Endodermal cell (in vitro differentiated cells): ENCODE measurements around the gene MBP. TPM values are rescaled to one million over a fixed set of nuclear protein-coding genes. Genes with fewer than 3 reads are reported as not detected.
A peak's percentile ranks its signal among the peaks of the same experiment; 100 is the strongest.
"Not testable (repeated sequence)": the region's sequence is repeated elsewhere in the genome, so short reads cannot be mapped to it uniquely, and the experiment has no call there.

Experiments used
- DNase-seq: peaks from one replicate; pipeline ENCODE4 v3.0.0-alpha.2; 2017
- H3K27ac ChIP-seq: 2 replicates; pipeline ENCODE4 v1.5.1; 2013; ENCODE audit warnings: mild to moderate bottlenecking, low read depth, low read length, moderate library complexity
- H3K27me3 ChIP-seq: 2 replicates; pipeline ENCODE4 v1.6.1; 2013; ENCODE audit warnings: mild to moderate bottlenecking, low read length, moderate library complexity; ENCODE audit not compliant: insufficient read depth, control insufficient read depth, poor library complexity, severe bottlenecking
- H3K36me3 ChIP-seq: 2 replicates; pipeline ENCODE4 v1.7.0; 2013; ENCODE audit warnings: mild to moderate bottlenecking, low read length, moderate library complexity; ENCODE audit not compliant: control insufficient read depth, insufficient read depth
- H3K4me1 ChIP-seq: one replicate; pipeline ENCODE4 v1.7.0; 2013; ENCODE audit warnings: low read length; ENCODE audit not compliant: control insufficient read depth, insufficient read depth
- H3K4me3 ChIP-seq: 2 replicates; pipeline ENCODE4 v1.5.1; 2013; ENCODE audit warnings: mild to moderate bottlenecking, low read length, moderate library complexity
- H3K9ac ChIP-seq: 2 replicates; pipeline ENCODE4 v1.6.1; 2013; ENCODE audit warnings: mild to moderate bottlenecking, low read length, moderate library complexity; ENCODE audit not compliant: poor library complexity, severe bottlenecking; ENCODE audit errors: extremely low read depth
- H3K9me3 ChIP-seq: 2 replicates; pipeline ENCODE4 v1.6.1; 2013; ENCODE audit warnings: mild to moderate bottlenecking, low read length, moderate library complexity; ENCODE audit not compliant: control insufficient read depth
- H3K27ac Mint-ChIP-seq: 2 replicates; pipeline ENCODE4 v1.8.0; 2020; ENCODE audit warnings: mixed read lengths
- H3K27me3 Mint-ChIP-seq: 2 replicates; pipeline ENCODE4 v1.8.0; 2021; ENCODE audit warnings: mild to moderate bottlenecking, mixed read lengths; ENCODE audit not compliant: insufficient read depth
- H3K36me3 Mint-ChIP-seq: 2 replicates; pipeline ENCODE4 v1.8.0; 2020; ENCODE audit warnings: low read depth, mixed read lengths
- H3K4me1 Mint-ChIP-seq: 2 replicates; pipeline ENCODE4 v1.8.0; 2020; ENCODE audit warnings: mixed read lengths
- H3K4me3 Mint-ChIP-seq: 2 replicates; pipeline ENCODE4 v1.8.0; 2020; ENCODE audit warnings: mild to moderate bottlenecking, moderate library complexity, mixed read lengths
- H3K9me3 Mint-ChIP-seq: 2 replicates; pipeline ENCODE4 v1.8.0; 2020; ENCODE audit warnings: mild to moderate bottlenecking, mixed read lengths
- WGBS, 2 experiments: methylation state at CpG; one replicate each; pipeline versions ENCODE4 v1.1.5 to v1.1.7; 2013; ENCODE audit warnings: missing lambda C conversion rate in 2 of 2, mixed read lengths in 1 of 2; ENCODE audit not compliant: insufficient coverage in 1 of 2, insufficient read length in 1 of 2; 5-methylcytosine and 5-hydroxymethylcytosine counted together
- total RNA-seq, 2 donors: library from RNA; stranded (reverse); fragmentation: NEBNext Ultra II Directional in 1 of 2; extraction: Animal tissue kit (Norgen Biotek cat#: 25700) in 1 of 2; gene quantifications; 2 replicates in 1 of 2; 3 replicates in 1 of 2; pipeline ENCODE4 v1.2.1, GENCODE V29; 2021
- TF ChIP-seq, protein P1 (sequence below): fragments of 200-600 bp; sonication (generic); conservative IDR thresholded peaks from 2 replicates; pipeline ENCODE4 v1.5.0; 2021; ENCODE audit warnings: antibody characterized with exemption, mild to moderate bottlenecking

The MBP gene
- total RNA-seq, 2 donors from 2014 or later, result 16.3 to 19.0 TPM

DNA sequence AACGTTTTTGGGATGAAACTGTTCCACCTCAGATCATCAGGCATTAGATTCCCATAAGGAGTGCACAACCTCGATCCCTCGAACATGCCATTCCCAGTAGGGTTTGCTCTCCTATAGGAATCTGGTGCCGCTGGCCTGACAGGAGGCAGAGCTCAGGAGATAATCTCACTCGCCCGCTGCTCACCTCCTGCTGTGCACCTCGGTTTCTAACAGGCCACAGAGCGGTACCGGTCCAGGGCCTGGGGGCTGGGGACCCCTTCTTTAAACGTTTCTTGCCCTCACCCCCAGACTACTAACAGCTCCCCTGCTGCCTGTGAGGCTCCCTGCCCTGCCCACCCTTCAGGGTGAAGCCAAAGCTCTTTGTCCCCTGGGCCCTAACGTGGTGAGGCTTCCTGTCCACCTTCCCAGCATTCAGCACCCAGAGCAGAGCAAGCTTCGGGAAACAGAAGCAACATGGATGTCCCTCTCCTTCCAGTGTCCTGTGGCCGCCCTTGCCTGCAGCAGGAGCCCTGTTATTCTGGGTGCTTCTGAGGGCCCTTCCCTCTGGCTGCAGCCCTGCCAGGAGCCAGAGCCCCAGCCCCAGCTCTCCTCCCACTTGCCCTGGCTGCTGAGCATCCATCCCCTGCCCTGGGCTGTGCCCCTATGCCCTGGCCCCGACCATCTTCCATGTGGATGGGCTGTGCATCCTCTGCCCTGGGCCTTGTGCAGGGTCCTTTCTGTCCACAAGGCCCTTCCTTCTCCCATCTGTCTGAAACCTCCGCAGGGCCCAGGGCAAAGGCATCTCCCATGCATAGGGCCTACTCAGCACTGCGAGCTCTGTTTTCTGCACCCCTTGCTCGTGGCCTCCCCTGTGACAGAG lies 140.1 kb downstream of the MBP start:
- Histone ChIP-seq H3K9me3 (no peaks in the 10 kb centered on the region), H3K4me1 (peaks cover 3% of the 10 kb centered on the region), H3K36me3 (no peaks in the 10 kb centered on the region), H3K4me3 (no peak overlapping the region), H3K27ac (no peak overlapping the region), H3K27me3 (no peaks in the 10 kb centered on the region), H3K9ac (no peak overlapping the region)
- H3K9me3 Mint-ChIP-seq, result no peaks in the 10 kb centered on the region
- H3K36me3 Mint-ChIP-seq, result no peaks in the 10 kb centered on the region
- no peak overlapping the region for H3K27ac Mint-ChIP-seq
- H3K27me3 Mint-ChIP-seq, result peaks cover 3% of the 10 kb centered on the region
- peak; percentile 58 for DNase-seq
- no peak overlapping the region for H3K4me3 Mint-ChIP-seq
- 71 to 75% methylated on average over 5 to 17 of the region's 17 CpGs for WGBS, 2 experiments
- TF ChIP-seq, protein P1, sequence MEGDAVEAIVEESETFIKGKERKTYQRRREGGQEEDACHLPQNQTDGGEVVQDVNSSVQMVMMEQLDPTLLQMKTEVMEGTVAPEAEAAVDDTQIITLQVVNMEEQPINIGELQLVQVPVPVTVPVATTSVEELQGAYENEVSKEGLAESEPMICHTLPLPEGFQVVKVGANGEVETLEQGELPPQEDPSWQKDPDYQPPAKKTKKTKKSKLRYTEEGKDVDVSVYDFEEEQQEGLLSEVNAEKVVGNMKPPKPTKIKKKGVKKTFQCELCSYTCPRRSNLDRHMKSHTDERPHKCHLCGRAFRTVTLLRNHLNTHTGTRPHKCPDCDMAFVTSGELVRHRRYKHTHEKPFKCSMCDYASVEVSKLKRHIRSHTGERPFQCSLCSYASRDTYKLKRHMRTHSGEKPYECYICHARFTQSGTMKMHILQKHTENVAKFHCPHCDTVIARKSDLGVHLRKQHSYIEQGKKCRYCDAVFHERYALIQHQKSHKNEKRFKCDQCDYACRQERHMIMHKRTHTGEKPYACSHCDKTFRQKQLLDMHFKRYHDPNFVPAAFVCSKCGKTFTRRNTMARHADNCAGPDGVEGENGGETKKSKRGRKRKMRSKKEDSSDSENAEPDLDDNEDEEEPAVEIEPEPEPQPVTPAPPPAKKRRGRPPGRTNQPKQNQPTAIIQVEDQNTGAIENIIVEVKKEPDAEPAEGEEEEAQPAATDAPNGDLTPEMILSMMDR, result no peak
- peaks cover 14% of the 10 kb centered on the region for H3K4me1 Mint-ChIP-seq

DNA sequence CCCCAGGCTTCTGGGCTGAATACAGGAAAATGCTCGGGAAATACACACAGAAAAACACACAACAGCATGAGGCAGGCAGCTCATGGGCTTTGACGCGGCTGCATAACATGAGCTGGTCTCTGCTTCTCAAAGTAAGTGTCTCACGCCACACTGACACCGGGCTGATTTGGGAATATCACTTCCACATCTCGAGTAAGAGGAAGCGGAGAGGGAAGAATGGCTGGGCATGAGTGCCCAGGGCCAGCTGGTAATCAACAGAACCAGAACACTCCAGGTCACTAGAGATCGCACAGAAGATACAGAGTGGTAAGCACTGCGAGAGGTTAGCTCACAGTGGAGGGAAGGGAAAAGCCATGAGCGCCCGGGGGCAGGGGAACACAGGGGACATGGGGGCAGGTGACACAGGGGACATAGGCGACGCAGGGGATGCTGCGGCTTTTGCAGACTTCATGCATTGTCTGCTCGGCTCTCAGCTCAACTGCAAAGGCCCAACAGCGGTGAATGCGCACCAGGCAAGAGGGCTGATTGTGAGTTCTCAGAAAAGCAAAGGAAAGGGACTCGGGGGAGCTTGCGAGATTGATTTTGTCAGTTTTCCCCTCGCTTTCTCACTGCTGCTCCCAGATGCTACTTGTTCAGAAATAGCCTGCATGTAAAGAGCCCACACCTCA lies 141.4 kb downstream of the MBP start:
- no peak overlapping the region for H3K27ac Mint-ChIP-seq
- TF ChIP-seq, protein P1, result no peak
- H3K9me3 Mint-ChIP-seq, result no peaks in the 10 kb centered on the region
- Histone ChIP-seq H3K27me3 (no peaks in the 10 kb centered on the region), H3K4me3 (no peak overlapping the region), H3K27ac (no peak overlapping the region), H3K9ac (no peak overlapping the region), H3K36me3 (no peaks in the 10 kb centered on the region), H3K4me1 (peaks cover 3% of the 10 kb centered on the region), H3K9me3 (no peaks in the 10 kb centered on the region)
- H3K27me3 Mint-ChIP-seq, result peaks cover 3% of the 10 kb centered on the region
- 89% methylated on average over 18 to 20 of the region's 20 CpGs for WGBS, 2 experiments
- no peak overlapping the region for H3K4me3 Mint-ChIP-seq
- peak; percentile 41 for DNase-seq
- H3K4me1 Mint-ChIP-seq, result peaks cover 14% of the 10 kb centered on the region
- no peaks in the 10 kb centered on the region for H3K36me3 Mint-ChIP-seq

DNA sequence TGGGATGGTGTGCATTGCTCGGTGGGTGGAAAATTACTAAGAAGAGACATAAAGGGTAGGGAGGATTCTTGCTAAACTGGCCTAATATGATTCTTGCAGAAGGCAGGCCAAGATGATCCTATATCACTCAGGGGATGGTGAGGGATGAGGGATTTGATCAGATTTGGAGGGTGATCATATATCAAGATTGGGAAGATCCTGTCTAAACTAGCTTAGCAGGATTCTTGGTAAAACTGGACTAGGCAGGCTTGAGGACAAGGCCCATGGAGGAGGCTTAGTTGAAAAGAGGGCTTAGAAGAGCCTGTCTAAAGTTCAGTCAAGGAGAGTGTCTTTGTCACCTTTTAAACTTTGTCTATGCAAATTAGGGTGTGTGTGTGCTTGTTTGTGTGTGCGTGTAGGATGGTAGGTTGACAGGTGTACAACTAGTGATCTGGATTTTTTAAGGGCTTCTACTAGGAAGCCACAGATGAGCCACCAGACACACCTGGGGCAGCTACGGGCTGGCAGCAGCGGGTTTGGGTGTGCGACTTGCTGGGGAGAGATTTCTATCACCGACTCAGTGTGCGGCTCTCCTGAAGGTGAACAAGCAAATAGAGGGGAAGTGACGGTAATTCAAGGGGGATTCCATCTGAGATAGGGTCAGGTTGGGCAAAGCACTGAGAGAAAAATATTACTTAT lies 142.1 kb downstream of the MBP start:
- peaks cover 11% of the 10 kb centered on the region for H3K4me1 Mint-ChIP-seq
- H3K27ac Mint-ChIP-seq, DNase-seq, H3K27me3 Mint-ChIP-seq, H3K9ac ChIP-seq, H3K27ac ChIP-seq, H3K36me3 Mint-ChIP-seq, H3K27me3 ChIP-seq, H3K36me3 ChIP-seq, H3K4me1 ChIP-seq, H3K4me3 Mint-ChIP-seq, H3K4me3 ChIP-seq, H3K9me3 ChIP-seq, H3K9me3 Mint-ChIP-seq: not testable (repeated sequence)
- 80 to 83% methylated on average over 4 to 8 of the region's 8 CpGs for WGBS, 2 experiments
